Smooth muscle cell of bladder (primary cell): ENCODE data around the gene XCL1. TPM values are rescaled to one million over a fixed set of nuclear protein-coding genes. Genes with fewer than 3 reads are reported as not detected.

ENCODE experiments used
- total RNA-seq: library from RNA; depleted of rRNA; stranded (reverse); fragments of >200 nt; gene quantifications from 2 replicates; pipeline ENCODE4 v1.2.3, GENCODE V29; 2014

XCL1 gene
- not detected in 2 replicates for total RNA-seq

GRCh38 chr1:168576245-168576688 lies at the start of gene XCL1:
Gene XCL1, plus strand, starts transcription at chr1:168576605. Its CDS starts 33 bp downstream, at chr1:168576638.

GRCh38 chr1:168543840-168544498 lies 32.4 kb upstream of the XCL1 start, which contains the start of gene XCL2:
Gene XCL2, minus strand, starts transcription at chr1:168543997. Its CDS starts 33 bp downstream, at chr1:168543964.

Other genes starting within 250 kb of the XCL1 start
- not detected in 2 replicates for gene XCL2, start 32.6 kb upstream of the XCL1 start, total RNA-seq
- 0.18 TPM in 1 of 2 replicates, not detected in the other for gene DPT, start 152.6 kb downstream of the XCL1 start, total RNA-seq